Measurements from ENCODE around the gene TMEM150C.
"Not testable (repeated sequence)": the region's sequence is repeated elsewhere in the genome, so short reads cannot be mapped to it uniquely, and the experiment has no call there.

TMEM150C gene

GRCh38 chr4:82479562-82479961, 82.2 kb downstream of the TMEM150C start:
- in situ Hi-C loops (cut with MboI; ENCODE audit: low sequenced_read_pairs): no loop called here

GRCh38 chr4:82477469-82477868, 84.3 kb downstream of the TMEM150C start:
- in situ Hi-C loops (cut with MboI; ENCODE audit: low sequenced_read_pairs): not testable (repeated sequence)

GRCh38 chr4:82475931-82476330, 85.9 kb downstream of the TMEM150C start:
- in situ Hi-C loops (cut with MboI; ENCODE audit: low sequenced_read_pairs): not testable (repeated sequence)

- in situ Hi-C loops (cut with MboI; ENCODE audit: low sequenced_read_pairs): no loop called here
Measured at GRCh38 chr4:82473621-82474164, 88.1 kb downstream of the TMEM150C start.

- in situ Hi-C loops (cut with MboI; ENCODE audit: low sequenced_read_pairs): not testable (repeated sequence)
Measured at GRCh38 chr4:82473080-82473479, 88.7 kb downstream of the TMEM150C start.

- in situ Hi-C loops (cut with MboI; ENCODE audit: low sequenced_read_pairs): loop anchor here (10.0 kb wide), 1 partner anchor 265 kb away; no protein-coding TSS in a partner anchor
Measured at GRCh38 chr4:82469791-82470345, 91.9 kb downstream of the TMEM150C start.

GRCh38 chr4:82467471-82467870, 94.3 kb downstream of the TMEM150C start:
- in situ Hi-C loops (cut with MboI; ENCODE audit: low sequenced_read_pairs): loop anchor here (10.0 kb wide), 1 partner anchor 267 kb away; no protein-coding TSS in a partner anchor

GRCh38 chr4:82463221-82463620, 98.6 kb downstream of the TMEM150C start:
- in situ Hi-C loops (cut with MboI; ENCODE audit: low sequenced_read_pairs): loop anchor here (10.0 kb wide), 1 partner anchor 272 kb away; no protein-coding TSS in a partner anchor

- in situ Hi-C loops (cut with MboI; ENCODE audit: low sequenced_read_pairs): loop anchor here (10.0 kb wide), 1 partner anchor 272 kb away; no protein-coding TSS in a partner anchor
Measured at GRCh38 chr4:82462415-82462831, 99.4 kb downstream of the TMEM150C start.

GRCh38 chr4:82461710-82462109, 100.1 kb downstream of the TMEM150C start:
- in situ Hi-C loops (cut with MboI; ENCODE audit: low sequenced_read_pairs): loop anchor here (10.0 kb wide), 1 partner anchor 273 kb away; no protein-coding TSS in a partner anchor

GRCh38 chr4:82458729-82459128, 103.1 kb downstream of the TMEM150C start:
- in situ Hi-C loops (cut with MboI; ENCODE audit: low sequenced_read_pairs): no loop called here

- in situ Hi-C loops (cut with MboI; ENCODE audit: low sequenced_read_pairs): no loop called here
Measured at GRCh38 chr4:82457266-82457665, 104.5 kb downstream of the TMEM150C start.

- in situ Hi-C loops (cut with MboI; ENCODE audit: low sequenced_read_pairs): no loop called here
Measured at GRCh38 chr4:82452026-82452425, 109.8 kb downstream of the TMEM150C start.

- in situ Hi-C loops (cut with MboI; ENCODE audit: low sequenced_read_pairs): no loop called here
Measured at GRCh38 chr4:82450966-82451755, 110.6 kb downstream of the TMEM150C start.

GRCh38 chr4:82447886-82448285, 113.9 kb downstream of the TMEM150C start:
- in situ Hi-C loops (cut with MboI; ENCODE audit: low sequenced_read_pairs): loop anchor here (25.0 kb wide), 1 partner anchor 564 kb away; the partner anchor contains the start of gene LIN54

- in situ Hi-C loops (cut with MboI; ENCODE audit: low sequenced_read_pairs): loop anchor here (25.0 kb wide), 1 partner anchor 573 kb away; the partner anchor contains the start of gene LIN54
Measured at GRCh38 chr4:82439088-82439487, 122.7 kb downstream of the TMEM150C start.

GRCh38 chr4:82437285-82438005, 124.3 kb downstream of the TMEM150C start:
- in situ Hi-C loops (cut with MboI; ENCODE audit: low sequenced_read_pairs): loop anchor here (25.0 kb wide), 1 partner anchor 575 kb away; the partner anchor contains the start of gene LIN54

GRCh38 chr4:82436780-82437179, 125.0 kb downstream of the TMEM150C start:
- in situ Hi-C loops (cut with MboI; ENCODE audit: low sequenced_read_pairs): loop anchor here (25.0 kb wide), 1 partner anchor 576 kb away; the partner anchor contains the start of gene LIN54

- in situ Hi-C loops (cut with MboI; ENCODE audit: low sequenced_read_pairs): loop anchor here (25.0 kb wide), 1 partner anchor 576 kb away; the partner anchor contains the start of gene LIN54
Measured at GRCh38 chr4:82436130-82436529, 125.7 kb downstream of the TMEM150C start.

GRCh38 chr4:82434949-82435348, 126.8 kb downstream of the TMEM150C start:
- in situ Hi-C loops (cut with MboI; ENCODE audit: low sequenced_read_pairs): loop anchor here (25.0 kb wide), 1 partner anchor 577 kb away; the partner anchor contains the start of gene LIN54
